SK-N-DZ (cell line): ENCODE results near the gene TNP2. TPM values are rescaled to one million over a fixed set of nuclear protein-coding genes. Genes with fewer than 3 reads are reported as not detected.

Experiments
- DNase-seq: peaks from one replicate; pipeline ENCODE4 v3.0.0-alpha.2; 2015; ENCODE audit warnings: low spot score
- polyA plus RNA-seq, 2 experiments: library from polyadenylated mRNA; depleted of rRNA; stranded (reverse); fragments of >200 nt; gene quantifications; 2 replicates each; pipeline ENCODE4 v1.2.3, GENCODE V29; 2014

TNP2 gene
- not detected in 2 replicates for polyA plus RNA-seq (2014; cell fraction: cytosol; rRNA removed)
- not detected in 2 replicates for polyA plus RNA-seq (2014; cell fraction: nucleus; rRNA removed)

GRCh38 chr16:11268921-11269375, at the start of gene TNP2:
Gene TNP2, minus strand, starts transcription at chr16:11269325. Its CDS starts 63 bp downstream, at chr16:11269262.
- DNase-seq: no peak

GRCh38 chr16:11318817-11319216, 49.7 kb upstream of the TNP2 start:
- no peak for DNase-seq

GRCh38 chr16:11316331-11317015, 47.3 kb upstream of the TNP2 start:
- DNase-seq: no peak

- peak; percentile 30 for DNase-seq
Observed at GRCh38 chr16:11315510-11315909, 46.4 kb upstream of the TNP2 start.

GRCh38 chr16:11314309-11314894, 45.3 kb upstream of the TNP2 start:
- no peak for DNase-seq

GRCh38 chr16:11313493-11314308, 44.6 kb upstream of the TNP2 start:
- DNase-seq: no peak

- no peak for DNase-seq
Observed at GRCh38 chr16:11312718-11313492, 43.8 kb upstream of the TNP2 start.

GRCh38 chr16:11310997-11311561, 42.0 kb upstream of the TNP2 start:
- DNase-seq: no peak

GRCh38 chr16:11310634-11310977, 41.5 kb upstream of the TNP2 start:
- no peak for DNase-seq

GRCh38 chr16:11309895-11310633, 40.9 kb upstream of the TNP2 start:
- DNase-seq: peak; percentile 72

GRCh38 chr16:11308493-11309283, 39.6 kb upstream of the TNP2 start:
- DNase-seq: peak; percentile 72

GRCh38 chr16:11307639-11308492, 38.7 kb upstream of the TNP2 start:
- no peak for DNase-seq

- no peak for DNase-seq
Observed at GRCh38 chr16:11306997-11307638, 38.0 kb upstream of the TNP2 start.

GRCh38 chr16:11306381-11306780, 37.3 kb upstream of the TNP2 start:
- no peak for DNase-seq

GRCh38 chr16:11303405-11304138, 34.4 kb upstream of the TNP2 start:
- peak; percentile 97 for DNase-seq

GRCh38 chr16:11302977-11303376, 33.9 kb upstream of the TNP2 start:
- DNase-seq: no peak
